C4-2B (cell line): ENCODE measurements around the gene NFKBIE.

Experiments used
- ZFX ChIP-seq: fragments of 450-650 bp; IDR thresholded peaks from 2 replicates; pipeline ENCODE4 v1.6.1; 2017
- TF ChIP-seq, protein P1 (sequence below): fragments of 450-650 bp; conservative IDR thresholded peaks from 2 replicates; pipeline ENCODE4 v1.5.1; 2017; ENCODE audit warnings: mild to moderate bottlenecking

DNA sequence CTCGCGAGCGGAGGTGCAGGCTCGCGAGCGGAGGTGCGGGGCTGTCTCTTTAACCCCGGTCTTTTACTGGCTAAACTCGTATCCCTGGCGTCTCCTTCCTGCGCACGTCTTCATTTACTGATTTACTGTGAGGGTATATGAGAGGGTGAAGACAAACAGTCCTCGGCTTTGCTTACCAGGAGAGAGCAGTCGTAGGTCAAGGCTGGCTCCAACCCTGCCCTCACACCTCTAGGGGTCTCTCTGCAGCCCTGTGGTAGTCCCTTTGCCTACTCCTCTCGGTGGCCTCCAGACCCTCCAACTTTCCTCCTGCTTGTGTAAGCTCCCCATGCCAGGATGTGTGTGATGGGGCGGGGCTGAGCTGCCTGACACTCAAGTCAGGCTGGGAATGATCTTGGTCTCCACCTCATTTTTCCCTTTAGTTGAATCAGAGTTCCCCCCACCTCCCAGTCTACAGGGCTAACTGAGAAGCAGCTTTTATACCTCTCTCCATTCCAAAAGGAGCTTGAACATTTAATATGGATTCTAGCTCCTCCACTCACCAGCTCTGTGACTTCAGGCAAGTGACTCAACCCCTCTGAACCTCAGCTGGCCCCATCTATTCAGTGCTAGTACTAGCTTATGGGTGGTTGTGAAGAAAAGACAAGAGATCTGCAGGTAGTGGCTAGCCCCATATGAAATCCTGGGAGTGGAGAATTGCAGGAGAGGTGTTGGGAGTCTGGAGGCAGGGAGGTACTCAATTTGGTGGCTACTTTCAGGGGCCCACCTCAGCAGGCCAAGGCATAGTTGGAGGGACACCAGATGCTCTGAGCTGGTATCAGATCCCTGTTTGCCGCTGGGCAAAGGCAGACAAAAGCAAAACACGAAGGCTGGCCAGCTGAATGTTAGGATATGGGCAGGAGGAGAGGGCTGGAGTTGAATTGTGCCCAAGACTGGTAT is 41.1 kb downstream of the NFKBIE start:
- TF ChIP-seq, protein P1, sequence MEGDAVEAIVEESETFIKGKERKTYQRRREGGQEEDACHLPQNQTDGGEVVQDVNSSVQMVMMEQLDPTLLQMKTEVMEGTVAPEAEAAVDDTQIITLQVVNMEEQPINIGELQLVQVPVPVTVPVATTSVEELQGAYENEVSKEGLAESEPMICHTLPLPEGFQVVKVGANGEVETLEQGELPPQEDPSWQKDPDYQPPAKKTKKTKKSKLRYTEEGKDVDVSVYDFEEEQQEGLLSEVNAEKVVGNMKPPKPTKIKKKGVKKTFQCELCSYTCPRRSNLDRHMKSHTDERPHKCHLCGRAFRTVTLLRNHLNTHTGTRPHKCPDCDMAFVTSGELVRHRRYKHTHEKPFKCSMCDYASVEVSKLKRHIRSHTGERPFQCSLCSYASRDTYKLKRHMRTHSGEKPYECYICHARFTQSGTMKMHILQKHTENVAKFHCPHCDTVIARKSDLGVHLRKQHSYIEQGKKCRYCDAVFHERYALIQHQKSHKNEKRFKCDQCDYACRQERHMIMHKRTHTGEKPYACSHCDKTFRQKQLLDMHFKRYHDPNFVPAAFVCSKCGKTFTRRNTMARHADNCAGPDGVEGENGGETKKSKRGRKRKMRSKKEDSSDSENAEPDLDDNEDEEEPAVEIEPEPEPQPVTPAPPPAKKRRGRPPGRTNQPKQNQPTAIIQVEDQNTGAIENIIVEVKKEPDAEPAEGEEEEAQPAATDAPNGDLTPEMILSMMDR, result no peak; the same call in 1 of the 2 replicates
- TF ChIP-seq ZFX, result no peak
